Mesothelial cell of epicardium (in vitro differentiated cells): ENCODE data around the gene TTLL3. TPM values are rescaled to one million over a fixed set of nuclear protein-coding genes. Genes with fewer than 3 reads are reported as not detected.

Experiments
- DNase-seq, 2 experiments: peaks; one replicate each; pipeline ENCODE4 v3.0.0; 2021; ENCODE audit warnings: low spot score in 2 of 2; ENCODE audit not compliant: unreplicated experiment in 2 of 2
- H3K27ac Mint-ChIP-seq: 2 replicates; pipeline ENCODE4 v1.8.0; 2021; ENCODE audit warnings: mixed read lengths
- H3K27me3 Mint-ChIP-seq: 2 replicates; pipeline ENCODE4 v1.8.0; 2021; ENCODE audit warnings: low read depth, mixed read lengths
- H3K36me3 Mint-ChIP-seq: 2 replicates; pipeline ENCODE4 v1.8.0; 2021; ENCODE audit warnings: mixed read lengths
- H3K4me1 Mint-ChIP-seq: 2 replicates; pipeline ENCODE4 v1.8.0; 2021; ENCODE audit warnings: mixed read lengths
- H3K4me3 Mint-ChIP-seq: 2 replicates; pipeline ENCODE4 v1.8.0; 2021; ENCODE audit warnings: mild to moderate bottlenecking, moderate library complexity, mixed read lengths
- H3K9me3 Mint-ChIP-seq: 2 replicates; pipeline ENCODE4 v1.8.0; 2021; ENCODE audit warnings: mixed read lengths
- total RNA-seq: library from RNA; stranded (reverse); gene quantifications from 3 replicates; pipeline ENCODE4 v1.2.1, GENCODE V29; 2021
- TF ChIP-seq, protein P1 (sequence below): fragments of 200-600 bp; sonication (generic); IDR thresholded peaks from one replicate; pipeline ENCODE4 v1.5.0; 2021; ENCODE audit warnings: antibody characterized with exemption; ENCODE audit not compliant: unreplicated experiment

Gene TTLL3
- total RNA-seq, 1 donor from 2014 or later = 119 TPM

GRCh38 chr3:9791127-9791526 lies 18.9 kb upstream of the TTLL3 start:
- H3K9me3 Mint-ChIP-seq = no peaks in the 10 kb centered on the region
- H3K27me3 Mint-ChIP-seq = no peaks in the 10 kb centered on the region
- peaks cover 31% of the 10 kb centered on the region for H3K36me3 Mint-ChIP-seq
- DNase-seq = no peak
- H3K4me3 Mint-ChIP-seq = peak overlapping the region; percentile 98
- H3K27ac Mint-ChIP-seq = peak overlapping the region; percentile 100
- peaks cover 22% of the 10 kb centered on the region for H3K4me1 Mint-ChIP-seq
- TF ChIP-seq, protein P1, sequence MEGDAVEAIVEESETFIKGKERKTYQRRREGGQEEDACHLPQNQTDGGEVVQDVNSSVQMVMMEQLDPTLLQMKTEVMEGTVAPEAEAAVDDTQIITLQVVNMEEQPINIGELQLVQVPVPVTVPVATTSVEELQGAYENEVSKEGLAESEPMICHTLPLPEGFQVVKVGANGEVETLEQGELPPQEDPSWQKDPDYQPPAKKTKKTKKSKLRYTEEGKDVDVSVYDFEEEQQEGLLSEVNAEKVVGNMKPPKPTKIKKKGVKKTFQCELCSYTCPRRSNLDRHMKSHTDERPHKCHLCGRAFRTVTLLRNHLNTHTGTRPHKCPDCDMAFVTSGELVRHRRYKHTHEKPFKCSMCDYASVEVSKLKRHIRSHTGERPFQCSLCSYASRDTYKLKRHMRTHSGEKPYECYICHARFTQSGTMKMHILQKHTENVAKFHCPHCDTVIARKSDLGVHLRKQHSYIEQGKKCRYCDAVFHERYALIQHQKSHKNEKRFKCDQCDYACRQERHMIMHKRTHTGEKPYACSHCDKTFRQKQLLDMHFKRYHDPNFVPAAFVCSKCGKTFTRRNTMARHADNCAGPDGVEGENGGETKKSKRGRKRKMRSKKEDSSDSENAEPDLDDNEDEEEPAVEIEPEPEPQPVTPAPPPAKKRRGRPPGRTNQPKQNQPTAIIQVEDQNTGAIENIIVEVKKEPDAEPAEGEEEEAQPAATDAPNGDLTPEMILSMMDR = no peak

GRCh38 chr3:9791790-9792404 lies 18.2 kb upstream of the TTLL3 start:
- Mint-ChIP-seq H3K27ac (peak overlapping the region; percentile 100), H3K4me3 (peak overlapping the region; percentile 98), H3K27me3 (no peaks in the 10 kb centered on the region), H3K36me3 (peaks cover 26% of the 10 kb centered on the region), H3K9me3 (no peaks in the 10 kb centered on the region), H3K4me1 (peaks cover 22% of the 10 kb centered on the region)
- TF ChIP-seq, protein P1 = no peak
- no peak for DNase-seq

DNA sequence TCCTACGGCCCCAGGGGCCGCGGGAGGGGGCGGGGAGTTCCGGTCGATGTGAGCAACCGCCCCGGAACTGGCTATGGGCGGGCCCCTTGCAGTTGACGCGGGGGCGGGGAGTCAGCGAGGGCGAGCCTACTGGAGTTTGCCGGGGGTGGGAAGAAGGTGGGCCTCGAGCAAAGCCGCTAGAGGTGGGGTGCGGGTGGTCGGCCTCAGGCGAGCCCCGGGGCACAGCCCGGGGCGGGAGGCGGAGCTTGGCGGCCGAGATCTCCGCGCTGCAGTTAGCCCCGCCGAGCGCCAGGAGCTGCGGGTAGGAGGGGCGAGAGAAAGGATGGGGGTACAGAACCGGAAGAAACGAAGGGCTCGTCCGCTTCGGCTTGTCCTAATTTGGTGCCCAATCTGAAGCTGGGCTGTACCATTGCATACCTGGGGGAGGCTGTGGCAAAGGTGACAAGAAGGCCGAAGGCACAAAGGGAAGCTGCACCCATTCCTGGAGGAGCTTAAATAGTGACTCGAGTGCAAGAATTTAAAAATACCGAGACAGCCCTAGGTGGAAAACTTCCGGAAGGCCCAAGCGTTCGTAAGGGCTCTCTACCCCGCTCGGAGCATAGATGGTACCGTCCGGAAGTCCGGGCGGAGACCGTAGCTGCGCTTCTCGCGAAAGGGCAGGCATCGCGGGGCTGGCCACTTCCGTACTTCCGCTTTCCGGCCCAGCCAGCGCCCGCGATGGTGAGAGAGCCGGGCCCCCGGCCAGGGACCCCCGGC lies 17.5 kb upstream of the TTLL3 start, which contains the start of the genes ARPC4 and TADA3:
Gene ARPC4 (plus strand): TSS at position 678 of the 756 bp plus-strand sequence. CDS start 40 bp downstream, at position 718.
Gene TADA3 (minus strand): TSS at position 69 of the 756 bp plus-strand sequence. CDS start 1,007 bp downstream, outside the sequence.
- Mint-ChIP-seq H3K9me3 (no peaks in the 10 kb centered on the region), H3K36me3 (peaks cover 26% of the 10 kb centered on the region), H3K4me1 (peaks cover 22% of the 10 kb centered on the region), H3K27me3 (no peaks in the 10 kb centered on the region), H3K4me3 (peak within 1 kb of the TSS; percentile 98), H3K27ac (peak within 1 kb of the TSS; percentile 100)
- DNase-seq = peak; percentile 84 to 88
- TF ChIP-seq, protein P1 = no peak

GRCh38 chr3:9793161-9793781 lies 16.8 kb upstream of the TTLL3 start:
- H3K36me3 Mint-ChIP-seq = peaks cover 29% of the 10 kb centered on the region
- no peaks in the 10 kb centered on the region for H3K27me3 Mint-ChIP-seq
- TF ChIP-seq, protein P1 = no peak
- DNase-seq = no peak
- H3K27ac Mint-ChIP-seq = peak overlapping the region; percentile 100
- no peaks in the 10 kb centered on the region for H3K9me3 Mint-ChIP-seq
- peaks cover 22% of the 10 kb centered on the region for H3K4me1 Mint-ChIP-seq
- peak overlapping the region; percentile 98 for H3K4me3 Mint-ChIP-seq

GRCh38 chr3:9794400-9794799 lies 15.7 kb upstream of the TTLL3 start:
- Mint-ChIP-seq H3K27me3 (no peaks in the 10 kb centered on the region), H3K27ac (peak overlapping the region; percentile 69), H3K9me3 (no peaks in the 10 kb centered on the region), H3K36me3 (peaks cover 25% of the 10 kb centered on the region), H3K4me1 (peaks cover 22% of the 10 kb centered on the region), H3K4me3 (peak overlapping the region; percentile 98)
- DNase-seq = no peak
- TF ChIP-seq, protein P1 = no peak
